Measurements from ENCODE around the gene FAM76A.
"Not testable (repeated sequence)": the region's sequence is repeated elsewhere in the genome, so short reads cannot be mapped to it uniquely, and the experiment has no call there.

FAM76A gene

GRCh38 chr1:27782950-27783349 lies 57.2 kb downstream of the FAM76A start:
- no peak for DNase-seq

- no peak for DNase-seq
Observed at GRCh38 chr1:27784700-27785099, 58.9 kb downstream of the FAM76A start.

- no peak for DNase-seq
Observed at GRCh38 chr1:27785781-27786455, 60.2 kb downstream of the FAM76A start.

- no peak for DNase-seq
Observed at GRCh38 chr1:27787895-27788294, 62.1 kb downstream of the FAM76A start.

GRCh38 chr1:27789540-27790041 lies 63.8 kb downstream of the FAM76A start:
- DNase-seq: no peak

- DNase-seq: not testable (repeated sequence)
Observed at GRCh38 chr1:27790270-27790669, 64.5 kb downstream of the FAM76A start.

- DNase-seq: no peak
Observed at GRCh38 chr1:27795601-27796000, 69.8 kb downstream of the FAM76A start.

- DNase-seq: no peak
Observed at GRCh38 chr1:27804791-27805190, 79.0 kb downstream of the FAM76A start.

- no peak for DNase-seq
Observed at GRCh38 chr1:27806758-27807157, 81.0 kb downstream of the FAM76A start.

GRCh38 chr1:27807385-27807784 lies 81.6 kb downstream of the FAM76A start:
- DNase-seq: no peak

- not testable (repeated sequence) for DNase-seq
Observed at GRCh38 chr1:27808131-27808530, 82.4 kb downstream of the FAM76A start.

- no peak for DNase-seq
Observed at GRCh38 chr1:27809883-27810282, 84.1 kb downstream of the FAM76A start.

- DNase-seq: no peak
Observed at GRCh38 chr1:27811741-27812500, 86.2 kb downstream of the FAM76A start.
